Adrenal gland (tissue), 5 donors: ENCODE measurements around the gene CTDSP1.

Experiments
- POLR2A ChIP-seq, 2 donors: fragments of 450-650 bp; IDR thresholded peaks; one replicate each; pipeline ENCODE4 v1.6.1; 2017; ENCODE audit warnings: antibody characterized with exemption in 2 of 2, mild to moderate bottlenecking in 2 of 2, moderate library complexity in 1 of 2
- TF ChIP-seq, protein P1 (sequence below), 6 experiments: fragments of 450-650 bp in 4 of 6; fragments of 200-600 bp in 2 of 6; sonication (generic) in 1 of 6; IDR thresholded peaks; 1 replicate in 5 of 6; 2 replicates in 1 of 6; pipeline versions ENCODE4 v1.5.1 to v1.8.0; 2016 to 2021; ENCODE audit warnings: antibody characterized with exemption in 6 of 6, mild to moderate bottlenecking in 2 of 6, moderate library complexity in 1 of 6
- donor health status: DM: no; HTN: no; CAD: no.

GRCh38 chr2:218402491-218402901, 2.8 kb downstream of the CTDSP1 start:
- TF ChIP-seq, protein P1, sequence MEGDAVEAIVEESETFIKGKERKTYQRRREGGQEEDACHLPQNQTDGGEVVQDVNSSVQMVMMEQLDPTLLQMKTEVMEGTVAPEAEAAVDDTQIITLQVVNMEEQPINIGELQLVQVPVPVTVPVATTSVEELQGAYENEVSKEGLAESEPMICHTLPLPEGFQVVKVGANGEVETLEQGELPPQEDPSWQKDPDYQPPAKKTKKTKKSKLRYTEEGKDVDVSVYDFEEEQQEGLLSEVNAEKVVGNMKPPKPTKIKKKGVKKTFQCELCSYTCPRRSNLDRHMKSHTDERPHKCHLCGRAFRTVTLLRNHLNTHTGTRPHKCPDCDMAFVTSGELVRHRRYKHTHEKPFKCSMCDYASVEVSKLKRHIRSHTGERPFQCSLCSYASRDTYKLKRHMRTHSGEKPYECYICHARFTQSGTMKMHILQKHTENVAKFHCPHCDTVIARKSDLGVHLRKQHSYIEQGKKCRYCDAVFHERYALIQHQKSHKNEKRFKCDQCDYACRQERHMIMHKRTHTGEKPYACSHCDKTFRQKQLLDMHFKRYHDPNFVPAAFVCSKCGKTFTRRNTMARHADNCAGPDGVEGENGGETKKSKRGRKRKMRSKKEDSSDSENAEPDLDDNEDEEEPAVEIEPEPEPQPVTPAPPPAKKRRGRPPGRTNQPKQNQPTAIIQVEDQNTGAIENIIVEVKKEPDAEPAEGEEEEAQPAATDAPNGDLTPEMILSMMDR (IDR thresholded peaks at IDR 0.05): no peak
- no peak for TF ChIP-seq POLR2A (IDR thresholded peaks at IDR 0.05)
